NCI-H774 (cell line): Measurements from ENCODE around the gene TMEM184A.

Source experiments
- DNase-seq: peaks from one replicate; lab custom pipeline; 2025; lab: John Stamatoyannopoulos, UW

The TMEM184A gene

GRCh38 chr7:1555813-1556543 lies at the start of gene TMEM184A:
TSS of gene TMEM184A (minus strand) at chr7:1556205. CDS start at chr7:1555484, 721 bp downstream.
- DNase-seq, result peak; percentile 96

DNA sequence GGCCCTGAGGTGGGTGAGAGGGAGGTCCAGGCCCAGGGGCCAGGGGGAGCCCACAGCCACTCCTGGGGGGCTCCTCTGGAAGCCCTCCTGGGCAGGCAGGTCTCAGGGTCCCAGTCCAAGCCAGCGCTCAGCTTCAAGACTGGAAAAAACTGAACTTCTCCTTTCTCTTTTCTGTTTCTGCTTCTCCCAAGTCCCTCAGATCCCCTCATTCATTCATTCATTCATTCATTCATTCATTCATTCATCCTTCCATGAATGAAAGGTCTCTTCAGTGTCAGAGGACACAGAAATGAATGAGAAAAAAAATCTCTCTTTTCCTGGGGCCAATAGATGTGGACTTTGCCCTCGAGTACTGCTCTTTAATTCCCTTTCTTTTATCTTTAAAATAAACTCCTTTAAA lies 48.4 kb upstream of the TMEM184A start:
- no peak for DNase-seq

DNA sequence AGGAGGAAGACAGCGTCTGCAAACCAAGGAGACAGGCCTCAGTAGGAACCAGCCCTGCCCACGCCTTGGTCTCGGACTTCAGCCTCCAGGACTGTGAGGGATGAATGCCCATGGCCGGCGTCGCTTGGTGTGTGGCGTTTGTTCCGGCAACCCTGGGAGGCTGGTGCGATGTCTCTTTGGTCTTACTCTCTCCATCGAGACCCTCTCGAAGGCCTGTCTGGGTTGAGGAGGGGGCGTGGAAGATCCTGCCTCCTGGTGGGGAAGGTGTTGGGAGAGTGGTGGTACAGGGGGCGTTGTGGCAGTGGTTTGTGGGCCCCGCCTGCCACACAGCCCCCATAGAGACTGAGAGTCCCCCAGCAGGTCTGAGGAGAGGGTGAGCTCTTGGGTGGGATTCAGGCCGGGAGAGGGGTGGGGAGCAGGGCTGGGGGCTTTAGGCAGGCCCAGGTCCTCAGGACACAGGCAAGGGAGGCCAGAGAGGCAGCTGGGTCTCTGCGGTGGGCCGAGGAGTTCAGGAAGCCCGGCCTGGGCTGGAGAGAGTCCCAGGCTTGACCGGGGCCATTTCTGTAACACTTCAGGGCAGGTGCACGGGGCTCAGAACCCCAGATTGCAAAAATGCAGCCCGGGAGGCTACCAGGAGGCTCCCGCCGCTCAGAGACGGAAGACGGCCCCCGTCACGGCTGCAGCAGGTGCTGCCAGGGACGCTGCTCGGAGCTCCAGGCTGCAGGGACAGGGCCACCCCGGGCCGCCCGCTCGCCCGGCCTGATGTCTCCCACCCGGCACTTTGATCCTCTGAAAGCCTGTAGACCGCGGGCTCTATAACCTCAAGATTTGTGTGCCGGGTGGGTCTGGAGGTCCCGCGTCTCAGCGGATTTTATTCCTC lies 47.6 kb upstream of the TMEM184A start:
- no peak for DNase-seq

DNA sequence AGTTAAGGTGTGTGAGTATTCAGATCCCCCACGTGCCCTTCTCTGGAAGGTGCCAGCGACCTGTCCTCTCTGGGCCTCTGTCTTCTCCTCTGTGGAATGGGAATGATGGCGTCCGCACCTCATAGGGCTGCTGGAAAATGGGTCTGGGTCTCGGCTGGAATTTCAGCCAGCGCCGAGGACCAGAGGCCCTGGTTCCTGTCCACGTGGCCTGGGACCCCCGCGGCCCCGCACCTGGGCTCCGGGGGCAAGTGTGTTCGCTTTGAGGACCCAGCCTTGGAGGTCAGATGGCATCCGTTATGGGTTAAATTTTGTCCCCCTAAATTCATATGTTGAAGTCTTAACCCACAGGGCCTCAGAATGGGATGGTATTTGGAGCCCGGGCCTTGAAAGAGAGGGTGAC lies 46.4 kb upstream of the TMEM184A start:
- DNase-seq, result no peak

GRCh38 chr7:1601956-1602355 lies 46.0 kb upstream of the TMEM184A start:
- DNase-seq, result no peak

DNA sequence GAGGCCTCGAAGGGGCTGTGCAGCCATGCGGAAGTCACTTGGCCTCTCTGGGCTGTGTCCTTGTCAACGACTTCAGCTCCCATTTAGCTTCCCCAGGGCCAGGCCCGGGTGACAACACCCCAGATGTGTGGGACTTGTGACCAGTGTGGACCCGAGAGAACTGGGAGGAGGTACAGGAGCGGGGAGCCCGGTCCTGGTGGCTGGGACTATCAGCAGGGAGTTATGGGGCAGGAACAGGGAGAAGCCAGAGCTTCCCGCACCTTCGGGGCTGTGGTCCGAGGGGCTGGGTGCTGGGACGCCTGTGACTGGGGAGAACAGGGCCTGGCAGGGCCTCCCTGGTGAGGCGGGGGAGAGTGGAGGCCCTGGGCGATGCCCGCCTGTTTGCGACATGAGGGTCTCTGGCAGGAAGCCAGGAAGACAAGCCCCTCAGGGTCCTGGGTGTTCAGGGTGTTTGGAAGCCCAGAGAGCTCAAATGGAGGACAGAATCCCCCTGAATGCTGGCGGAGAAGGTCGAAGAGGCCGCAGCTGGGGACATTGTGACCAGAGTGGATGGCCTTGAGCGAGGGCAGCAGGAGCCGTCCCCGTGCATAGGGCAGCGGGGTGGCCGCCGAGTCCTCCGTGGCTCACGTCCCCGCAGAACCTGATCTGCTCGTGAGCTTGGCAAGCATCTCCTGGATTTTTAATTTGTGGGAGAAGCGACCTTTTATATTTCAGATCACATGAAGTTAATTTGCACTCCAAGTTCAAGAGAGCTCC lies 43.8 kb upstream of the TMEM184A start:
- no peak for DNase-seq

- no peak for DNase-seq
Measured at GRCh38 chr7:1598961-1599639, 43.1 kb upstream of the TMEM184A start.

GRCh38 chr7:1598286-1598685 lies 42.3 kb upstream of the TMEM184A start:
- DNase-seq, result no peak

- no peak for DNase-seq
Measured at GRCh38 chr7:1597791-1598190, 41.8 kb upstream of the TMEM184A start.

DNA sequence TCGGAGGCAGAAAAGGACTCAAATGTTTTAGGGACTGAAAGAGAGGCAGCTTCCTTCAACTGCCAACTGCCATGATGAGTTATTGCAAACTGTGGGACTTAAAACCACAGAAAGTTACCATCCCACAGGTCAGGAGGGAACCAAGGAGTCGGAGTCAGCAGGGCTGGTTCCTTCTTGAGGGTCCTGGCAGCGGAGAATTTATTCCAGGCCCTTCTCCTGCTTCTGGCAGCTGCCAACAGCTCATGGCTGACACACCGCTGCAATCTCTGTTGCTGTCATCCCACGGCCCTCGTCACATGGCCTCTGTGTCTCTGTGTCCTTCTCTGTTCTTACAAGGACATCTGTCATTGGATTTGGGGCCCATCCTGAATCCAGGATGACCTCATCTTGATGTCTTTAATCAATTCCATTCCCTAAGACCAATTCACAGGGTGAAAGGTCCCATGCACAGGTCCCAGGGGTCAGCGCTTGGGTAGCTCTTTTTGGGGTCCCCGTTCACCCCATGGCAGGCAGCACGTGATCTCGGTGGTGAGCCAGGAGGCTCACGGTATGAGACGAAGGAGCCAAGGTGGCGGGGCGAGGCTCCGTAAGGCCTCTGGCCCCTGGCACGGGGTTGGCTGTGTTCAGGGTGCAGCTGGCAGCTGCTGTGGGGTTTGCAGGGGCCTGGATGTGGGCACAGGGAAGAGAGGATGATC lies 41.2 kb upstream of the TMEM184A start:
- no peak for DNase-seq

GRCh38 chr7:1596181-1597043 lies 40.4 kb upstream of the TMEM184A start:
- DNase-seq, result no peak

DNA sequence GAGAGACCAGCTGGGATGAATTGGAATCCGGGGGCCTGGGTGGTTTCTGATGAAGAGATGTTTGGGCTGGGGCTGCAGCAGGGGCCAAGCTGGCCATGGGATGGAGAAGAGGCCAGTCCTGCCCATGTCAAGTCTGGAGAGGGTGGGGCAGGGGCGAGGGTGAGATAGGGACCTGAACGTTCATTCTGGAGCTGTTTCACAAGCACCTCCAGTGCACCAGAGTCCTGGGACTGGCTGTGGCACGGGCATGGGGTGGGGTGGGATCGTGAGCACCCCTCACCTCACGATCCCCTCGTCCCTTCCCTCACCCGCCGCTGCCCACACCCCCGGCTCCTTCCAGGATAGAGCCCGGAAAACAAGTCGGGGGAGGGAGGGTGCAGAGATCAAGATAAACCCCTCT lies 39.6 kb upstream of the TMEM184A start:
- DNase-seq, result no peak

GRCh38 chr7:1595027-1595426 lies 39.0 kb upstream of the TMEM184A start:
- no peak for DNase-seq

GRCh38 chr7:1593904-1594421 lies 38.0 kb upstream of the TMEM184A start:
- DNase-seq, result no peak

DNA sequence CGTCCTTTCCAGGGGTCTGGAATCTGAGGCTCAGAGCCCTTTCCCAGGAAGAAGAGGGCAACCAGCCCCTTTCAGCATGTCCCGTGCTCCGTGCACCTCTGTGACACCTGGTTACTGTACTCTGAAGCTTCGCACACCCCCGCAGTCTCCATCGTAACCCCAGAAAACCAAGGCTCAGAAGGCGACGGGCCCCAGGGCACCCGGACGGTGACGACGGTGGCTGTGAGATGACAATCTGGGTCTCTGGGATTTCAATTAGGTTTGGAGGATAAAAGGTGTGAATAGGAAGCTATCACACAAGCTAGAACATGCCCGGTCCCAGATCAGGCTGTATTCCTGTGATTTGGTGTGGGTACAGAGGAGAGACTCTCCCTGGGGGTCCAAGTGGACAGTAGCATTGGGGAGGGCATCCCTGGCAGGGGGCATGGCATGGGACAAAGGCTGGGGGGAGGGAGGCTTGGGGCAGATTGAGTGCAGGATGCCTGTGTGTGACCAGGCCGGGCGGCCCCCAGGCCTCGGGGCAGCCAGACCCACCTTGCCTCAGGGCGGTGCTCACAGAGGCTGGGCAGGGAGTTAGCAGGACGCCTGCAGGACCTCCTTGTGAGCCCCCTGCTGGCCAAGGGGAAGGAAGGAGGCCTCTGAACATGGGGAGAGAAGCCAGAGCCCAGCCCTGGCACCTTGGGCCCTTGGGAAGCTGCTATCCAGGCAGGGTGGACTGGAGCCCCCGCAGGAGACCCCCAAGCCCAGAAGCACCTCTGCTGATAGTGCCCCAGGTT lies 37.3 kb upstream of the TMEM184A start:
- DNase-seq, result no peak

DNA sequence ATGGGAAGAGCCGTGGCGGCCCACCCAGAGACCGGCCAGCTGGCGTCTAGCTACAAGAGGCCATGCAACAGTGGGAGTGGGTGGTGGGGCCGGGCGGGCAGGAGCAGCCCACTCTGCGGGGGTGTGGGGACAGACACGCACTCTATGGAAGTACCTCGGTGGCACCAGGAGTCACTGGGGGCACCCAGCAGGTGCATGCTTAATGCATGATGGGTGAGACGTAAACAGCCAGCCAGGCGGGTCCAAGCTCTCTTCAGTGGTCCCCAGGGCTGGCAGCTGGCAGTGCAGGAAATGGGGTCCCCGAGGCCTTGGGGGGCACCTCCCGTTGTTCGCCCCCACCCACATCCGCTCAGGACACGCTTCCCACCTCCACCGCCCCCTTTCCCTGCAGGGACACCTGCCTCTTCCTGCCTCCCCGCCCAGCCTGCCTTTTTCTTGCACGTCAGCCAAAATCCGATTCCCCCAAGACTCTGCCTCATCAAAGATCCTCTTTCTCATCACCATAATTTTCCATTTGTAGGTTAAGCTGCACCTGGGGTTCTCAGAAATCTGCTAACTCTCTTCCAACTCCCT lies 36.4 kb upstream of the TMEM184A start:
- DNase-seq, result no peak

DNA sequence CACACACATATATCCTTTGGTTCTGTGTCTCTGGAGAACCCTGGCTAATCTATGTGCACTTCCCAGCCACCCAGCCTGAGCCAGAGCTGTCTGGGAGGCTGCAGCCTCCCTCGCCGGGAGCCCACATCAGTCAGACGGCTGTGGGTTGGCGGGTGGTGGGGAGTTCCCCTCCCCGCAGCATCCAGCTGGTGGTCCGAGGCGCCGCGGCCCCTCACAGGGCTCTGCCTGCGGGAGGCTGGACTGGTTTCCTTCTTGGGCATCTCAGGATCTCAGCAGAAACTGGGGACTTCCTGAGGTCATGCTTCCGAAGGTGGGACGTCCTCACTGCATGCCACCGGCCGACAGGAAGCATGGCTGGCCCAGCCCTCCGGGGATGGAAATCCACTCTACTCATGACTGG lies 35.9 kb upstream of the TMEM184A start:
- DNase-seq, result no peak

DNA sequence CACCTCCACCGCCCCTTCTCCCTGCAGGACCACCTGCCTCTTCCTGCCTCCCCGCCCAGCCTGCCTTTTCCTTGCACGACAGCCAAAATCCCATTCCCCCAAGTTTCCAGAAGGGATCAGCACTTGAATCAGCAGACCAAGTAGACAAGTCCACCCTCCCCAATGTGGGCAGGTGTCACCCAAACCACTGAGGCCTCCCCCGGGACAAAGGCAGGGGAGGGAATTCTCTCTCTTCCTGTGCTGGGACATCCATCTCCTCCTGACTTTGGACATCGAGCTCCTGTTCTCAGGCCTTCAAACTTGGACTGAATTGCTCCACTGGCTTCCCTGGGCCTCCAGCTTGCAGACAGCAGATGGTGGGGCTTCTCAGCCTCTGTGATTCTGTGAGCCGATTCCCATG lies 35.4 kb upstream of the TMEM184A start:
- DNase-seq, result no peak

GRCh38 chr7:1590887-1591286 lies 34.9 kb upstream of the TMEM184A start:
- no peak for DNase-seq
